GM21717 (cell line): ENCODE measurements around the gene LMTK2.

Experiments
- ATAC-seq: cut with Tn5 transposase; IDR thresholded peaks from one replicate; pipeline ENCODE4 v1.9.1; 2021; ENCODE audit warnings: mild to moderate bottlenecking, moderate library complexity; ENCODE audit not compliant: unreplicated experiment

The LMTK2 gene

DNA sequence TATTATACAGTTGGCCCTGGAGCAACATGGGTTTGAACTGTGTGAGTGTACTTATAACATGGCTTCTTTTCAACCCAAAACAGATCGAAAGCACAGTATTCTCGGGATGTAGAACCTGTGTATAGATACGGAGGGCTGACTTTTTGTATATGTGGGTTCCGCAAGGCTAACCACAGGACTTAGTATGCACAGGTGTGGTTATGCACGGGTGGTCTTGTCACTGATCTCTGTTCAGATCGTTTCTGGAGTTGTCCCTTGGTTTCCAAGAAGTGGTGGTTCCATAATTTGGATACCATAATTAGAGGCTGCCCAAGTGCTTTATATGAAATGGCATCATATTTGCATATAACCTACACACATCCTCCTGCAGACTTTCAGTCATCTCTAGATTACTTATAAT, 93.7 kb downstream of the LMTK2 start:
- peak; percentile 43 for ATAC-seq

DNA sequence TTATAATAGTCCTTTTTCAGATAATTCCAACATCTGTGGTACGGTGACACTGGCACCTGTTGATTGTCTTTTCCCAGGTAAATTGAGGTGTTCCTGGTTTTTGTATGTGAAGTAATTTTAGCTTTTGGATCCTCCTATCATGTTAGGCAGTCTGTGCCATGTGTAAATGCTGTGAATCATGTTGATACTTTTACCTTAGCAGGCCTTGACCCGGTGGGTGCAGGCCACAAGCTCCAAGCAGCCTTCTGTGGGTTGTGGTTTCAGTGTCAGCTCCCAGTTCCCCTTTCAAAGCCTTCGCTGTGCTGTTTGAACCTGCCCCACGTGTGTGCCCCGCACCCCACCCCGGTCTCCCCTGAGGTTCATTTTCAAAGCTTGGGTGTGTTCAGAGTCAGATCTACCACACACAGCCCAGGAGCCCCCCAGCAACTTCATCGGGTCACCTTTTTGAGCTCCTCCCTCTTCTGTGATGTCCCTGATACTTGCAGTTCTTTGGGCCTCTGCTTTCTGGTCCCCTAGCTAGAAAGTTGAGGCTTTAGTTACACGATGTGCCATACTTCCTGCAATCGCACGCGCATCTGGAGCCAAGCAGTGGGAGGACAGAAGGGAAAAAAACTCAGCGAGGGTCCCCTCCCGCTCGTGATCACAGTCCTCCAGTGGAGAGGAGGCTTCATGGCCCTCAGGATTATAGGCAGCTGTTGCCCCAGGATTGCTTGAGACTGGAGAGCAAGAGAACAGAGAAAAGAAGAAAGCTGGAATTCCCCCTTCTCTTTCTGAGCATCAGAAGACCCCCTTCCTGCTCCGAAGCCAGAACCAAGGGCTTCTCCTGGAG, 95.9 kb downstream of the LMTK2 start:
- ATAC-seq, result peak; percentile 88

DNA sequence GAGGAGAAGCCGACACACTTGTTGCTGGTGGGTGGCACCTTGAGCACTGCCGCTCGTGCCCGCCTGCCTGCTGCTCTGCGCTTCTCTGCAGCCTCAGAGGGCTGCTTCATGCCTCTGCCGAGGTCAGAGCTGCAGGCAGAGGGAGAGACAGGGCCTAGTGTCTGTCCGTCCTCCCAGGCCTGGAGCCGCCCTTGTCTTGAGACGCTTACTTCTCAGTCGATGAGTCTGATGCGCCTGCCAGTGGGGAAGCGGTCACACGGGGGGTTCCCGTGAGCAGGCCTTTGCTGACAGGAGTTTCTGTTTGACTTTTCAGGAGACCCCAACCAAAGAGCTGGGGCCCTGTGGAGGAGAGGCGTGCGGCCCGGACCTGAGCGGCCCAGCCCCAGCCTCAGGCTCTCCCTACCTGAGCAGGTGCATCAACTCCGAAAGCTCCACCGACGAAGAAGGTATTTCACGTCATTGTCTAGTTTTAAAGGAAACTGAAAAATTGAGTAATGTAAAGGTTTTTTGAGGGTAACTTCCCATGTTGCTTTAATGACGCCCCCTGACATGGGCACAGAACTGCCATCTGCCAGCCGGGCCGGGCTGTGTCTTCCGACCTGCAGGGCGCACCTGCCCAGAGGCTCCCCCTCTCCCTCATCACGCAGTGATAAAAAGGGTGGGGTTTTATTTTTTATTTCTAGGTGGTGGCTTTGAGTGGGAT, 96.8 kb downstream of the LMTK2 start:
- peak; percentile 41 for ATAC-seq

DNA sequence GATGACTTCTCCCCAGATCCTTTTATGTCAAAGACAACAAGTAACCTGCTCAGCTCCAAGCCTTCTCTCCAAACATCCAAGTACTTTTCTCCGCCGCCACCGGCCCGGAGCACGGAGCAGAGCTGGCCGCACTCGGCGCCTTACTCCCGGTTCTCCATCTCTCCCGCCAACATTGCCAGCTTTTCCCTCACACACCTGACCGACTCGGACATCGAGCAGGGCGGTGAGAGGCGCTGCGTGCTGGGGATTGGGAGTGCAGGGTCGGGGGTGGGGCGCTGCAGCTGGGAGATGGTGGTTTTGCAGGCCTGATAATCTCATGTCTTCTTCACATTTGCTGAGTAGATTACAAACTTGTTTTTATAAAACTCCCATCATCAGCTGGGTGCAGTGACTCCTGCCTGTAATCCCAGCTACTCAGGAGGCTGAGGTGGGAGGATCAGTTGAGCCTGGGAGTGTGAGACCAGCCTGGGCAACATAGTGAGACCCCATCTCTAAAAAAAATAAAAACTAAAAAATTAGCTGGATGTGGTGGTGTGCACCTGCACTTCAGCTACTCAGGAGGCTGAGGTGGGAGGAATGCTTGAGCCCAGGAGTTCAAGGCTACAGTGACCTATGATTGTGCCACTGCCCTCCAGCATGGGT, 97.4 kb downstream of the LMTK2 start:
- no peak for ATAC-seq

DNA sequence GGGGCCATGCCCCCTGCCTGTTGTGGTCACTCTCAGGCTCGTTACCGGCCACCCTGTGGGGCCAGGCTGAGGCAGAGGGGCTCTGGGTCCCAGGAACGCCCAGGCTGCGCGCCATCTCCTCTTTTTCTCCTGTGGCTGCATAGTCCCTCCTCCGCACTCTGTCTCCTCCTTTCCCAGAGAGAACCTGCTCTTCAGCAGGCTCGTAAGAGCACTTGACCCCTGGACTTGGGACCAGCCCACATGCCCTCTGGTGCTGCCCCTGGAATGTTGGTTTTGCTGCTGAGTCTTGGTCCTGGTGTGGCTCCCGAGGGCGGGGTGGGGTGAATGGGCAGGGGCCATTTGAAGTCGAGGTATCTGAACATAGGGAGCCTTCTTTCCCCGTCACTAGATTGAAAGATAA, 98.0 kb downstream of the LMTK2 start:
- no peak for ATAC-seq

DNA sequence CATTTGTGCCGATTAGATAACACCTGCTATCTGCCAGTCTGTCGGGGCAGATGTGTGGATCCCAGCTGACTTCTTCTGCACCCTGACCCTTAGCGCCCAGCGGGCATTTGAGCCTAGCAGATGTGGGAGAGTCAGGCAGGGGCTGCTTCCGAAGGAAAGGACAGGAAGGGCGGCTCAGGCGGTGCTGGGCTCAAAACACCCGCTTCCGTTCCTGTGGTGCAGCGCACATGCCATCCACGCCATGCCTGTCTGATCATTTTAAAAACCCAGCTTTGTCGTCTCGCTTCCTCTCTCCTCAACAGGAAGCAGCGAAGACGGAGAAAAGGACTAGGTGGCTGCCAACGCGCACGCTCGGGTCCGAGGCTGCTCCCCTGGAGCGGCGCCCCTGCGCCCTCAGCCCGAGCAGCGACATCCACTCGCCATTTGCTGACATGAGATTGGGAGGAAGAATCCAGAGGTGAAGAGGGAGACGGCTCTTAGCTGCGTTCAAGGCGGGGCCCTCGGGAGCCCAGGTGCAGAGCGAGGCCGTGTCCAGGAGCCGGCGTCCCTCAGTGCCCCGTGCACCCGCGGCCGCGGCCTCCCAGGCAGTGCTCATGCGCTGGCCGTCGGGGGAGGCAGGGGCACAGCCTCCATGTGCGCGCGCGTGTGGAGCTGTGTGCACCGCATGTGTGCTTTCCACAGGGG, 98.6 kb downstream of the LMTK2 start:
- no peak for ATAC-seq

DNA sequence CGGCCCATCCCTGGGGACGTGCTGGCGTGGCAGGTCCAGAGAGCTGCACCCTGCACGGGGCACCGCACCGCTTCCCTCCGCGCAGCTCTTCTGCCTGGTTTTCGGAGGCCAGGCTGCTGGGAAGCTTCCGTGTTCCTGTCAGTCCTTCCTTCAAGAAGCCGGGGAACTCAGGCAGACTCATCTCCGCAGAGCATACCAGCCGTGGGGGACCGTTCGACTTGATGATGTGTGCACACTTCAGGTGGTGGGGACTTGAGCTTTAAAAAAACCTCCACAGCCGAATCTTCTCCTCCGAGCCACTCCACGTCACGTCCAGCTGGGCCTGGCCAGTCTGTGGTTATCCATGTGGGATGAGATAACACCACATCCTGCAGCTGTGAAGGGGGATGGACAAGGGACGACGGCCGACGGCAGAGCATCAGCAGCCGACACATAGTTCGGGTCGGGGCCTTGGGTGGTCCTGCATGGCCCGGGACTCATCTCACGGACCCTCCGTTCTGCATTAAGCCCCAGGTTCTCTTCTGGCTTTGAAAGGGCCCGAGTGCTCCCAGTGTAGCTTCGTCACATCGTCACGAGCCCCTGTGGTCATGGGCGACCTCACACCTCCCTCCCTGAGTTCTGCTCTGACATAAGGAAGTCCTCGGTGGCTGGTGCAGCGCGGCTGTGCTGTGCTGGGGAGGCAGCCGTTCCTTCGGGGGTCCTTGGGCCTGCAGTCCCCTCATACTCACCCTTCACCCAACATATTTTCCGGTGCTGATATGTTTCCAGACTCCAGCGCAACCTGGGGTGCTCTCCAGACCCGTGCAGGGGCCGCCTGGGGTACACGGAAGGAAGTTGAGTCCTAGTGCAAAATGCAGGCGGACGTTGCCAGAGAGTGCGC, 100.0 kb downstream of the LMTK2 start:
- ATAC-seq, result no peak

DNA sequence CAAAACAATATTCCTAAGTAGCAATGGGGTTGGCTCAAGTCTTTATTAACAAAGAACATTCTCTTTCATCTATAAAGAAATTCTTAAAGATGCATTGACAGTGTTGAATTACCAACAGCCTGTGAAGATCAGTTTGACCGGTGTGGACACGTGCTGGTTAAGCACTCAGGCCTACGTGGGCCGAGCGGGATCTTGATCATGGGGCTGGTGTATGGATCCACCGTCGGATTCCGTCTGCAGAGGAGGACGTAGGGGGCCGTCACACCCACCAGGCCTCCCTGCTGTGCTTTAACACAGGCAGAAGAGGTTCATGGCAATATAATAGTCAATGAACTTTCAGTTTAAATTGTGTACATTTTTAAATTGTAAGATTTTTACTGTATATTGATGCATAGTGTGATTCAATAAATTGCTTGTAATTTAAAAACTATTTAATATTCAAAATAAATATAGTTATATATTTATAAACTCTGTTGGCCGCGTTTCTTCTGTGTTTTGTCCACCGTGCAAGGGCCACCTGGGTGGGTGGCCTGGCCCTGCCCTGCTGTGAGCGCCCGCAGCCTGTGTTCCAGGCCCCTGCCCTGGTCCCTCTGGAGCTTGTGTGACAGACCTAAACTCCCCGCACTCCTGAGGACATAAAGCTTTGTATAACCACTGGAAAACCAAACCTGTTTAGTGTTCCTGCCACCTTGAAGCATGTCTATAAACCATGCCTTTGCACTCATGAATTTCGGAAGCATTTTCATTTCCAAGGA, 102.7 kb downstream of the LMTK2 start:
- ATAC-seq, result no peak

DNA sequence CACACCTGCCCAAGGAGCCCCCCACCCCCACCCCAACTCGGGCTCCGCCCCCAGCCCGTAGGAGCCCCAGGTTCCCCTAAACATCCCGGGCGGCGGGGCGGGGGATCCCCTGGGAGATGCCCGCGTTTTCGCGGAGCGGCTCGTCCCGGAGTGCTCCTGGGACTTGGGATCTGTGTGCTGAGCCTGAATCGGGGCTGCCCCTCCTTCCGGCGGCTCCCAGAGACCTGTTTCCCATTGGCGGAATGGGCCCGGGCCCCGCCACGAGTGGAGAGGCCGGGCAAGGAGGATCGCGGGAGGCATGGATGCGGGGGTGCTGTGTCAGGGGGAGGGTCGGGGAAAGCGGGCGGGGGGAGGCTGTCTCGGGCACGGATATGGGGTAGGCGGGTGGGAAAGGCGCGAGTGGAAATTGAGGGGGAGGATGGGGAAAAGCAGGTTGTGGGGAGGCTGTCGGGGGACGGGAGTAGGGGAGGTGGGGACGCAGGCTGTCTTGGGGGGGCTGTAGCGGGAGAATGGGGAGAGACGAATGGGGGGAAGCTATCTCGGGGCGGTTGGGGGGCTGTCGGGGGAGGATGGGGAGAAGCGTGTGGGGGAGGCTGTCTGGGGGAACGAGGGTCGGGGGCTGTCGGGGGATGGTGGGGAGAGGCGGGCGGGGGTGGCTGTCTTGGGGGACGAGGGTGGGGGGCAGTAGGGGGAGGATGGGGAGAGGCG, 104.0 kb downstream of the LMTK2 start:
- no peak for ATAC-seq

DNA sequence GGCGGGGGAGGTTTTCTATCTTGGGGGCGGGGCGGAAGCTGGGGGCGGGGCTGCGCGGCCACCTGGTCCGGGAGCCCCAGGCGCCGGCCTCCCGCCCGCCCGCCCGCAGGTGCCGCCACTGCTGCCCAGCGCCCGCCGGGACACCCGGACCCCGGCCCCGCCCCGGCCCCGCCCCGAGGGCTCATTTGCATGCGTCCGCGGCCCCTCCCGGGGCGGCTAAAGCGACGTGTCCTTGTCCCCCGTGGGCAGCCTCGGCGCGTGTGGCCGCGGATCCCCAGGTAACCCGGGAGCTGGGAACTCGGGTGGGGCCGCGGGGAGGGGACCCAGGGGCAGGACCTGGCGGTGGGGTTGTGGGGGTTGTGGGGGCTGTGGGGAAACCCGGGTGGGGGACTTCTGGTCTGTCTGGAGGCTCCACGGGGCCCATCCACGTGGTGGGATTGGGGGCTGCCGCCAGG, 104.6 kb downstream of the LMTK2 start, which contains the start of gene BHLHA15:
TSS of gene BHLHA15 (plus strand) at position 219 of the 455 bp plus-strand sequence. CDS start 871 bp downstream, outside the sequence.
- ATAC-seq, result no peak

DNA sequence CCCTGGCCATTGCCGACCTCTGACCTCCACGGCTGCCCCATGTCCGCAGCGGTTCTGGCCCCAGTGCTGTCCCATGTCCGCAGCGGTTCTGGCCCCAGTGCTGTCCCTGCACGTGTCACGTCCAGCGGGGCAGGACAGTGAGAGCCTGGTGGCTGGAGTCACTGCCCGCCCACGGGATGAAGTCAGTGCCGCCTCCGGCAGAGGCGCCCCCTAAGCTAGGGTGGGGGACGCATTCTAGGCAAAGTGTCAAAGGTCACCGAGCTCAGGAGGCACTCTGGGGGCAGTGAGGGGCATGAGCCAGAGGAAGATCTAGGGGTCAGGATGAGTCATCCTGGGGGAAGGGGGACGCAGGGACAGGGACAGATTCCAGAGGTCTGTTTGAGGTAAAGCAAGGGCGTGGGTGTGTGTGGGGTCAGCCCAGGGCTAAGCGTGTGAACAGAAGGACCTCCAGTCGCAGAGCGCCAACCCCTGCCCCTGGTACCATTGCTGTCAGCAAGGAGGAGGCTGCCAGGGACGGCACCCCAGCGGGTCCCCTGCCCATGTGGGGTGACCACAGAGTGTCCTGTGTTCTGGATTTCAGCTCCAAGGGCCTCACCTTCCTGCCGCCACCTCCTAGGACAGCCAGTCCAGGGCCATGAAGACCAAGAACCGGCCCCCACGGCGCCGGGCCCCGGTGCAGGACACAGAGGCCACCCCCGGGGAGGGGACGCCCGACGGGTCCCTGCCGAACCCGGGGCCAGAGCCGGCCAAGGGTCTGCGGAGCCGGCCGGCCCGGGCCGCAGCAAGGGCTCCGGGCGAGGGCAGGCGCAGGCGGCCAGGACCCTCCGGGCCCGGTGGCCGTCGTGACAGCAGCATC, 105.2 kb downstream of the LMTK2 start:
- ATAC-seq, result no peak

DNA sequence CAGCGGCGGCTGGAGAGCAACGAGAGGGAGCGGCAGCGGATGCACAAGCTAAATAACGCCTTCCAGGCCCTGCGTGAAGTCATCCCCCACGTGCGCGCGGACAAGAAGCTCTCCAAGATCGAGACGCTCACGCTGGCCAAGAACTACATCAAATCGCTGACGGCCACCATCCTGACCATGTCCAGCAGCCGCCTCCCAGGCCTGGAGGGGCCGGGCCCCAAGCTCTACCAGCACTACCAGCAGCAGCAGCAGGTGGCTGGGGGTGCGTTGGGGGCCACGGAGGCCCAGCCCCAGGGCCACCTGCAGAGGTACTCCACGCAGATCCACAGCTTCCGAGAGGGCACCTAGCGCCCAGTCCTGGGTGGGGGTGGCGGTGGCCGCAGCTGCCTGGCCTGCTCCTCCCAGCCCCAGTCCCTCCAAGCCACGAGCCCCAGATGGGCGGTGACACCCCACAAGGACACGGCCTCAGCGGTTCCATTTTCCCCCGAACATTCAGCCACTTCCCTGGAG, 105.9 kb downstream of the LMTK2 start:
- no peak for ATAC-seq

DNA sequence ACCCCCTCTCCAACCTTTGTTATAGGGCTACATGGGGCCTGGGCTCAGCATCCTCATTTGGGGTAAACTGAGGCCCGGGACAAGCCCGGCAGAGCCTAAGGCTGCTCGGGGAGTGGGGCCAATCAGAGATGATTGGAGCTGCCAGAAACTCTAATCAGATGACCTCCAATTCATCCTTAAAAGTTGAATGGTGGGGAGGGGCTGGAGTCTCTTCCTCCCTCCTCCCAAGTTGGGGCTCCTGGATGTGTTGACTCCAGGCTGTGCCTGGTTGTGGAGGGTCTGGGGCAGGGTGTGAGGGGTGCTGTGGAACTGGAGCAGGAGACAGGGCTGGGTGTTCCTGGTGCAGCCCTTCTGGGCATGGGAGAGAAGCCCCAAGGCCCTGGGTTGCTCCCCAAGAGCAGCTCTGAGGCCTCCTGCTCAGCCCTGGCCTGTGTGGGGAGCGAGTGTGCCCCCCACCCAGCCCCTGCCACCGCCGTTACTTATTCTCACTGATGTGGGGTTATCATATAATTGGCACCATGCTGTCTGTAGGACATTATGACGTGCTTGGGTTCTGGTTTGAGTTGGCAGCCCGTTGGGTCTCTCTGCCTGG, 106.7 kb downstream of the LMTK2 start:
- ATAC-seq, result no peak

DNA sequence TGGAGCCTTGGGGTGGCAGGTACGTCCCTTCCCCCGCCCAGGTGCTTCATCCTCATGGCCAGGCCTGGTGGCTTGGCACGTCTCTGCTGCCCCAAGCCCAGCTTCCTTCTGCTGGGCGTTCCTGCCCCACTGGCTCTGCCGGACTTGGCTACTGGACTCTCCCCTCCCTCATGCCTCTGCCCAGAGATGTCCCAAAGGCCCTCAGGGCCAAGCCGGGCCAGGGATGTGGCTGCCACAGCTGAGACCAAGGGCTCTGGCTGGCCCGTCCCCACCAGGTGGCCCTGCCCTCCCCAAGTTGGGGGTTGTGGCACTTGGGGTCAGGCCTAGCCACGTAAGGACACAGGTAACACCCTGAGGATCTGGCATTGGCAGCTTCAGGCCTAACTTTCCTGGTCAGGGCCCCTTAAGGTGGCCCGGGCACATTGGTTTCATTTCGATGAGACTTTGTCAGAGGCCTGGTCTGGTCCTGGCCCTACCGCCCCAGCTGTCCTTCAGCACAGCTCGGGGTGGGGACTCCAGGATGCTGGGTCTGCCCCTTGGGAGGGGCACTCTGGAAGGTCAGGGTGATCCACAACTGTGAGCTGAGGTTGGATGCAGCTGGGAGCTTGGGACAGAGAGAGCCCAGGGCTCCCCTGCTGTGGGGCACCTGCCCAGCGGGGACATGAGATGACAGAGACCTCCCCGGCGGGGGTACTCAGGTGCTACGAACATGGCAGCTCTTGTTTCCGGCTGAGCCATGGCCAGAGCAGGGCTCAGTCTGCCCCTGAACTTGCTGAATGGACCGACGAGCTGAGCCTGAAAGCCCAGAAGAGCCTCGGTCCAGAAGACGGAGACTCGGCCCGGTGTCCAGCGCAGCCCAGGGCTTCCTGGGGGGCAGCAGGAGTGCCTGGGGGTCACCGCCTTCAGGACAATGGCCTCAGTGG, 107.5 kb downstream of the LMTK2 start:
- ATAC-seq, result no peak

DNA sequence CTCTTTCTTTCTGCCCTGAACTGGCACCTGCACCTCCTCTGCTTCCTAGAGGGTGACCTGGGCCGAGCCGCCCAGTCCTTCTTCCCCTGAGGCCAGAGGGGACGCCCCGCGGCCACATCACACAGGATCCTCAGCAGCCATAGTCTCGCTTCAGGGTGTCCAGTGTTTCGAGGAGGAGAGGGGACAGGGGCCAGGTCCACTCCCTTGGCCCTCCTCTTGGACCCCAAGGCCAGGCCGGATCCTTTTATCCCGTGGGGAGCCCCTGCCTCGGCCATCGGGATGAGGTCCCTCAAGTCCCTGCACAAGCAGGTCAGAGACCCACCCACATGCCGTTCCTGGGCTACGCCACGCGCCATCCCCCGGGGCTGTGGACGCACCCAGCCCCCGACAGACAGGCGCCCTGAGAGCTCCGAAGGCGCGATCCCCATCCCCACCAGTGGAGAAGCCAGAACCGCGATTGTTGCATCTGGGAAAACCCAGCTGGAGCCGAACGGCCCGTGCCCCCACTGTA, 108.2 kb downstream of the LMTK2 start:
- ATAC-seq, result no peak
